ENCODE measurements around the gene WDR88. TPM values are rescaled to one million over a fixed set of nuclear protein-coding genes. Genes with fewer than 3 reads are reported as not detected.

Gene WDR88
- total and polyA plus RNA-seq, 2 of the 13 experiments (the other 11 are each of a cell fraction or from before 2014, with no cell fraction given): not detected

DNA sequence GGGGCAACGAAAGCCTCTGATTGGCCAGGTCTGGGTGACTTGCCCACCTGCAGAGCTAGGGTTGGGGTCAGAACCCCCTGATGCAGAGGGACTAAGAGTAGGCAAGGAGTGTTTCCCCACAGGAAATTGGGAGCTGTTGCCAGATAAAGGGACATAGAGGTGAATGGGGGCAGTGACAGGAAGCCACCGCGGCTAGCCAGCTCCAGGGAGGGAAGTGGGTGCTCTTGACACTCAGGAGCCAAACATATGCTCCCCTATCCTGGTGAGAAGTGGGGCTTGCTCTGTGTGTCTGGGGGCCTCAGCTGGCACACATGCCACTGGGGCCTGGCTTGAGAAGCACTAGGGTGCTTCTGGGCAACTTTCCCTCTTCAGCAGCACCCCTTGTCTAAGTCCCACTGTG lies 26.0 kb downstream of the WDR88 start:
- ChIA-PET CTCF (ENCODE audit: low intra/inter-chr PET ratio, low total read pairs) (no interaction called here), POLR2A (interaction anchor here (2.1 to 5.1 kb wide), 2 partner anchors 16 to 19 kb away, joined by 5 to 46 read pairs; no protein-coding TSS in a partner anchor)
- Histone ChIP-seq H3K4me1 (ENCODE audit: insufficient read depth, low read length) (peaks cover 53% of the 10 kb centered on the region), H2AFZ (ENCODE audit: low read length) (no peak overlapping the region), H3K9ac (ENCODE audit: insufficient read depth, low read depth, low read length) (no peak overlapping the region), H3K27ac (ENCODE audit: extremely low read length, insufficient read depth, low read length) (no peak overlapping the region), H3K4me2 (ENCODE audit: low read depth, low read length) (peak overlapping the region; percentile 71), H3K4me3 (replicated peaks in 1 of 3; ENCODE audit: insufficient read depth in 1 of 3, low read depth in 2 of 3, low read length in 3 of 3) (peak overlapping the region in 1 of 3 experiments; percentile 26; a peak in 1 of 6 replicates), H3K9me3 (ENCODE audit: low read length) (no peaks in the 10 kb centered on the region), H3K36me3 (replicated peaks in 1 of 2; ENCODE audit: control insufficient read depth in 1 of 2, insufficient read depth in 2 of 2, low read length in 2 of 2) (no peaks in the 10 kb centered on the region), H4K20me1 (ENCODE audit: insufficient read depth, low read length) (no peaks in the 10 kb centered on the region), H3K79me2 (ENCODE audit: insufficient read depth, low read length) (no peaks in the 10 kb centered on the region), H3K27me3 (ENCODE audit: control insufficient read depth in 1 of 2, insufficient read depth in 2 of 2, low read length in 2 of 2) (no peaks in the 10 kb centered on the region)
- 0 out of 2 replicates have a peak, but pooled peaks have one; percentile 12 for TF ChIP-seq SALL2 (CRISPR knock-in tag; IDR thresholded peaks at IDR 0.05)
- TF ChIP-seq TGIF2 (CRISPR knock-in tag; IDR thresholded peaks at IDR 0.05): no peak
- intact Hi-C loops (cut with micrococcal nuclease; ENCODE audit: unreplicated experiment) (no loop called here), in situ Hi-C loops (cut with HindIII; ENCODE audit: extremely low pct_ligation_motif_present, low pct_unique_long_range_greater_than_20kb) (no loop called here)
- no TSS peak for BruUV-seq (replicated peaks)
- no peak for DNase-seq (ENCODE audit: low spot score)
- peak; percentile 37 for ATAC-seq
- 11% methylated on average over 3 of the region's 3 CpGs for WGBS (ENCODE audit: low lambda C conversion rate)
- no peak for FAIRE-seq

DNA sequence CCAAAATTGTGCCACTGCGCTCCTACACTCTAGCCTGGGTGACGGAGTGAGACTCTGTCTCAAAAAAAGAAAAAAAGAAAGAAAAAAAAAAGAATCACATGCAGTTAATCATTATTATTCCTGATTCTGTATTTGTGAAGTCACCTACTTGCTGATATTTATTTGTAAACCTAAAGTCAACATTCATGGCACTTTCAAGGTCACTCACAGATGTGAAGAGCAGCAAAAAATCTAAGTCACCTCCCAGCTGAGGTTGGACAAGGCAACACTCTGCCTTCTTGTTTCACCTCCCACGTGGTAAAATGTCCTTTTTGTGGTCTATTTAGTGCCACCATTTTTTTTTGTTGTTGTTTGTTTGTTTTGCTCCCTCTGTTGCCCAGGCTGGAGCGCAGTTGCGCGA lies 26.5 kb downstream of the WDR88 start:
- H3K9ac ChIP-seq (ENCODE audit: insufficient read depth, low read depth, low read length): no peak overlapping the region
- CTCF ChIA-PET (ENCODE audit: low intra/inter-chr PET ratio, low total read pairs): no interaction called here
- POLR2A ChIA-PET: interaction anchor here (2.1 to 5.1 kb wide), 2 partner anchors 15 to 18 kb away, joined by 5 to 46 read pairs; no protein-coding TSS in a partner anchor
- TF ChIP-seq FOXA3 (CRISPR knock-in tag; IDR thresholded peaks at IDR 0.05) (peak; percentile 54; the same call in 1 of the 2 replicates), TCF7 (IDR thresholded peaks at IDR 0.05; ENCODE audit: low read depth) (no peak), NR3C1 (CRISPR knock-in tag; IDR thresholded peaks at IDR 0.05) (no peak), HOXA3 (CRISPR knock-in tag; IDR thresholded peaks at IDR 0.05) (0 out of 2 replicates have a peak, but pooled peaks have one; percentile 17), FOXP1 (IDR thresholded peaks at IDR 0.05) (no peak), FOXP1 (CRISPR knock-in tag; IDR thresholded peaks at IDR 0.05) (peak; percentile 73), SOX13 (IDR thresholded peaks at IDR 0.05) (no peak), SOX13 (CRISPR knock-in tag; conservative IDR thresholded peaks at IDR 0.05 in 1 of 2, IDR thresholded peaks at IDR 0.05 in 1 of 2) (0 out of 4 replicates have a peak, but pooled peaks of 1 of the 2 experiments have one; percentile 11), ZSCAN21 (CRISPR knock-in tag; IDR thresholded peaks at IDR 0.05; ENCODE audit: borderline replicate concordance) (no peak), SOX6 (IDR thresholded peaks at IDR 0.05) (no peak), SOX6 (CRISPR knock-in tag; IDR thresholded peaks at IDR 0.05) (0 out of 2 replicates have a peak, but pooled peaks have one; percentile 35)
- TF ChIP-seq, protein P1, sequence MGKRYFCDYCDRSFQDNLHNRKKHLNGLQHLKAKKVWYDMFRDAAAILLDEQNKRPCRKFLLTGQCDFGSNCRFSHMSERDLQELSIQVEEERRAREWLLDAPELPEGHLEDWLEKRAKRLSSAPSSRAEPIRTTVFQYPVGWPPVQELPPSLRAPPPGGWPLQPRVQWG (CRISPR knock-in tag; IDR thresholded peaks at IDR 0.05; ENCODE audit: borderline replicate concordance, low read depth): no peak
- TF ChIP-seq, protein P2, sequence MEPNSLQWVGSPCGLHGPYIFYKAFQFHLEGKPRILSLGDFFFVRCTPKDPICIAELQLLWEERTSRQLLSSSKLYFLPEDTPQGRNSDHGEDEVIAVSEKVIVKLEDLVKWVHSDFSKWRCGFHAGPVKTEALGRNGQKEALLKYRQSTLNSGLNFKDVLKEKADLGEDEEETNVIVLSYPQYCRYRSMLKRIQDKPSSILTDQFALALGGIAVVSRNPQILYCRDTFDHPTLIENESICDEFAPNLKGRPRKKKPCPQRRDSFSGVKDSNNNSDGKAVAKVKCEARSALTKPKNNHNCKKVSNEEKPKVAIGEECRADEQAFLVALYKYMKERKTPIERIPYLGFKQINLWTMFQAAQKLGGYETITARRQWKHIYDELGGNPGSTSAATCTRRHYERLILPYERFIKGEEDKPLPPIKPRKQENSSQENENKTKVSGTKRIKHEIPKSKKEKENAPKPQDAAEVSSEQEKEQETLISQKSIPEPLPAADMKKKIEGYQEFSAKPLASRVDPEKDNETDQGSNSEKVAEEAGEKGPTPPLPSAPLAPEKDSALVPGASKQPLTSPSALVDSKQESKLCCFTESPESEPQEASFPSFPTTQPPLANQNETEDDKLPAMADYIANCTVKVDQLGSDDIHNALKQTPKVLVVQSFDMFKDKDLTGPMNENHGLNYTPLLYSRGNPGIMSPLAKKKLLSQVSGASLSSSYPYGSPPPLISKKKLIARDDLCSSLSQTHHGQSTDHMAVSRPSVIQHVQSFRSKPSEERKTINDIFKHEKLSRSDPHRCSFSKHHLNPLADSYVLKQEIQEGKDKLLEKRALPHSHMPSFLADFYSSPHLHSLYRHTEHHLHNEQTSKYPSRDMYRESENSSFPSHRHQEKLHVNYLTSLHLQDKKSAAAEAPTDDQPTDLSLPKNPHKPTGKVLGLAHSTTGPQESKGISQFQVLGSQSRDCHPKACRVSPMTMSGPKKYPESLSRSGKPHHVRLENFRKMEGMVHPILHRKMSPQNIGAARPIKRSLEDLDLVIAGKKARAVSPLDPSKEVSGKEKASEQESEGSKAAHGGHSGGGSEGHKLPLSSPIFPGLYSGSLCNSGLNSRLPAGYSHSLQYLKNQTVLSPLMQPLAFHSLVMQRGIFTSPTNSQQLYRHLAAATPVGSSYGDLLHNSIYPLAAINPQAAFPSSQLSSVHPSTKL (CRISPR knock-in tag; IDR thresholded peaks at IDR 0.05): peak; percentile 34; the same call in 1 of the 2 replicates
- TF ChIP-seq, protein P3, sequence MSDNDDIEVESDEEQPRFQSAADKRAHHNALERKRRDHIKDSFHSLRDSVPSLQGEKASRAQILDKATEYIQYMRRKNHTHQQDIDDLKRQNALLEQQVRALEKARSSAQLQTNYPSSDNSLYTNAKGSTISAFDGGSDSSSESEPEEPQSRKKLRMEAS (IDR thresholded peaks at IDR 0.05): peak; percentile 19; the same call in 1 of the 2 replicates

More for the DNA sequence above, 26.5 kb downstream of the WDR88 start:
- Histone ChIP-seq H3K4me1 (ENCODE audit: insufficient read depth, low read length) (peaks cover 53% of the 10 kb centered on the region), H3K4me3 (replicated peaks in 1 of 3; ENCODE audit: insufficient read depth in 1 of 3, low read depth in 2 of 3, low read length in 3 of 3) (0 out of 6 replicates have a peak overlapping the region, but pooled peaks of 1 of the 3 experiments have one; percentile 26), H3K79me2 (ENCODE audit: insufficient read depth, low read length) (no peaks in the 10 kb centered on the region), H3K9me3 (ENCODE audit: low read length) (no peaks in the 10 kb centered on the region), H3K27ac (ENCODE audit: extremely low read length, insufficient read depth, low read length) (no peak overlapping the region), H3K27me3 (ENCODE audit: control insufficient read depth in 1 of 2, insufficient read depth in 2 of 2, low read length in 2 of 2) (no peaks in the 10 kb centered on the region), H3K4me2 (ENCODE audit: low read depth, low read length) (peak overlapping the region; percentile 71), H2AFZ (ENCODE audit: low read length) (no peak overlapping the region), H3K36me3 (replicated peaks in 1 of 2; ENCODE audit: control insufficient read depth in 1 of 2, insufficient read depth in 2 of 2, low read length in 2 of 2) (no peaks in the 10 kb centered on the region), H4K20me1 (ENCODE audit: insufficient read depth, low read length) (no peaks in the 10 kb centered on the region)
- 54% methylated on average over 6 of the region's 6 CpGs for WGBS (ENCODE audit: low lambda C conversion rate)
- intact Hi-C loops (cut with micrococcal nuclease; ENCODE audit: unreplicated experiment): no loop called here
- DNase-seq (ENCODE audit: low spot score): peak; percentile 68
- BruUV-seq (replicated peaks): no TSS peak
- peak; percentile 62 for ATAC-seq
- in situ Hi-C loops (cut with HindIII; ENCODE audit: extremely low pct_ligation_motif_present, low pct_unique_long_range_greater_than_20kb): no loop called here
- FAIRE-seq: no peak
